ENCODE results near the gene RAD18.

The RAD18 gene

DNA sequence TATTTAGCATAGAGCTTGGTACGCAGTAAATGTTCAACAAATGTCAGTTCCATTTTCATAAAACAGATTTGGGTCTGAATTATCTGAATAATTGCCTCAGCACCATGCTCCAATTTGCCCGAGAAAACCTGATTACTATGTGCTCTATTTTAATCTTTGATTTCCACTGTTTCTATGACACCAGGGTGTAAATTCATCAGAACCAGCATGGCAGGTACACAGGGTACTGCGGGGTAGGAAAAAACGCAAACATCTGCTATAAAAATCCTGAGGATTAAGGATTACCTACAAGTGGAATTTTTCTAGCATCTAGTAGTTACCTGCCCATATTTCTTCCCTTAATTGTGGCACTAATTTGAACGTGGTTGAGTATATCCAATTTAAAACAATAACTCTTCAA, 70.3 kb downstream of the RAD18 start:
- no peak for DNase-seq

- DNase-seq: no peak
Observed at GRCh38 chr3:8891774-8892173, 71.5 kb downstream of the RAD18 start.

DNA sequence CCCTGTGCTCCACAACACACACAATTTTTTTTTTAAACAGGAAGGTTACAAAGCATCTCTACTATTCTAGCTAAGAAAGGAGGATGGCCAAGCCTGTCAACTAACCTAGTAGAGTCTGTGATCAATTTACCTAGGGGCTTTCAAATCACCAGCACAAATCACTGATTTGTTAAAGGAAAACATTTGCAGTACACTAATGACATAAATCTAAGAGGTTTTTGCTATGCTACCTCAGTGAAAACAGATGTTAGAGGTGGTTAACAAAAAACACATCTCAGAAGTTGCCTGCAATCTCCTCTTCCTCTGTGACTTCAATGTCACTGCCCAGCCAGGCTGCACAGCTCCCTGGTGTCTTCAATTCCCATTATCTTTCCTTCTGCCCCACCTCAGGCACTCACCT, 72.0 kb downstream of the RAD18 start:
- DNase-seq: no peak

DNA sequence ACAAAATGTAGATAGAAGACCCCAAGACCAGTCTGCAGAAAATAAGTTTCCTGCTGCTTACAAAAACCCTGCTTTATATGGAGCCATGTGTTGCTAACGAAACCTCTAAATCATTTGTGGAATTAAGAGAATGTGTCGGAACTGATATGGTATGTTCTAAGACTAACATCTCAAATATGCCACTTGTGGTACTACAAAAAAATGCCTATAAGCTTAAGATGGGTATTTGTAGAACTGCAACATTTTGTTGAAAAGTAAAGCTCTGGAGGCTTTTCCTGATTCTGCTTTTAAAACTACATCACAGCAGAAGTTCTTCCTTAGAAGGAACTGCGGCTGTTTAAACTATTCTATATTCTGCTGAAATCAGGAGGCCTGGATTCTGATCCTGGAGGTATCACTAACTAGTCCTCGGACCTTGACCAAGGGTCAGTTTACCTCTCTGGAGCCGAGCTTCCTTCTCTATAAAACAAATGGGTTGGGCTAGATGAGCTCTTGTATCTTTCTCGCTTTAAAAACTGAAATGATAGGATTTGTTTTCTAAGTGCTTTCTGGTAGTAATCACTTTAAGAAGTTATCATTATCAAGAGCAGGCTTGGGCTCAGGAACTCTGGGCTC, 74.9 kb downstream of the RAD18 start:
- DNase-seq: no peak

DNA sequence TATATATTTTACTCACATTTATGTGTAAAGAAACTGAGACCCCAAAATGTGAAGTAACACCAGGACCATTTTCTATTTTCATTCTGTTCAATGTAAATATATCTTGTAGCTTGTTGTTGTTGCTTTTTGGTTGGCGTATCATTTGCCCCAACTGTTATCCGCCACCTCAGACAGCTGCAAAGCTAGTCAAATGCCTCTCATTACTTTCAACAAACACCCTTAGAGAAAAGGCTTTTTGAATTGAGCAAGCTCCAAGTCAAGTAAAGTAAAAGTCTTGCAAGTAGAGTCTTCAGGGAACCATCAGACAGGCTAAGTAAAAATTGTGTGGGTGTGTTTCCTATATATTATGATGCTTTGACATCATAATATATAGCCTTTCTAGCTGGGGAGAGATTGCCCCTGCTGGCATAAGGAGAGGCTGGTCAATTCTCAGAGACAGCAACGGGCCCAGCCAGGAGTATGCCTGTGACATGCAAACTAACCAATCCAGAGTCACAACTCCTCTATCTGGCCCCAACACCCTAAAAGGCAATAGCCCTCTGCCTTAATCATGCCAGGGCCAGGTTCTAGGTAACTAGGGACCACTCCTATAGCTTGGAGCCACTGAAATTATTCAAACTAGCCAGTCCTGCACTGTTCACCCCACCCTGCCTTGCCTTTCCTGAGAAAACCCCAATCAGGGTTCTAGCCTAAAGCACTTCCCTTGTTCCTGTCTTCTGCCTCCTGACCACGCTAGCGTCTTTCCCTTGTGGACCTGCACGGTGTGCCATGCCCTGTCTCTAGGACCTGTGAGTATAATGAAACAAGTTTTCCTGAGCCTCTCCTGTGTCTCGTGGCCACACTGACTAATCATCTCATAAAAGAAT, 75.6 kb downstream of the RAD18 start:
- DNase-seq: no peak

GRCh38 chr3:8886546-8886945, 76.7 kb downstream of the RAD18 start:
- no peak for DNase-seq

- no peak for DNase-seq
Observed at GRCh38 chr3:8885536-8886316, 77.5 kb downstream of the RAD18 start.

GRCh38 chr3:8884630-8885290, 78.5 kb downstream of the RAD18 start:
- no peak for DNase-seq

DNA sequence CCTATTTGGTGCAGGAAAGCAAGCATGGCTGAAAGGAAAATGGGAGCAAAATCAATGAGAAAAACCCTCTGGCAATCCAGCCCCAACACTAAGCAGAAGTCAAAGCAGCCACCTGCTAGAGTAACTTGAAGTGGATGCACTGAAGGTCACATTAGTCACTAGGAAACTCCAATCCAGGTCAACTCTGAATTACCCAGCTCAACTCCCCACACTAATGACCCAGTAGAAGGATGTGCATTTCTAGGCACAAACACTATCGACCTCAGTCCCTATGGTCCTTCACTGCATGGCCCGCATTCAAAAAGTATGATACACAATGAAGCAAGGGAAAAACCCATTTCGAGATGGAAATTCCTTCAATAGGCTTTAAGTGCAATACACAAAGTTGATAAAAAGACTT, 80.6 kb downstream of the RAD18 start:
- no peak for DNase-seq

- no peak for DNase-seq
Observed at GRCh38 chr3:8882171-8882593, 81.1 kb downstream of the RAD18 start.

- no peak for DNase-seq
Observed at GRCh38 chr3:8879347-8879944, 83.8 kb downstream of the RAD18 start.

GRCh38 chr3:8875836-8876235, 87.4 kb downstream of the RAD18 start:
- no peak for DNase-seq

GRCh38 chr3:8873740-8874139, 89.5 kb downstream of the RAD18 start:
- no peak for DNase-seq

DNA sequence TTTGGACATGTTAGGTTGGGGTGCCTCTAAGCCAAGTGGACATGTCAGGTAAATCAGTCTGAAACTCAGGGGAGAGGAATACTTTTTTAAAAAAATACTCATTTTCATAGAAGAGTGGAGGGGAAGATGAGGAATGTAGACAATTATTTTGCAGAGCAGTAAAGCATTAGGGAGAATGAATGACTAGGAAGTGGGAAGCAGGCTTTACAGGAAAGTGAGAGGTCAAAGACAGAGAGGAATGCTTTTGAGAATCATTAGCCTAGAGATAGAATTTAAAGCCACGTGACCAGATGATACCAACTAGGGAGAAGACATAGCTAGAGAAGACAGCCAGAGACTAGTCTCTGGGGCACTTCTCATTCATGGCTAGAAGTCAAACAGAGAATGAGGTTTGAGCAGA, 91.0 kb downstream of the RAD18 start:
- DNase-seq: no peak

GRCh38 chr3:8871306-8871705, 92.0 kb downstream of the RAD18 start:
- DNase-seq: no peak

GRCh38 chr3:8870134-8870533, 93.1 kb downstream of the RAD18 start:
- DNase-seq: no peak

- DNase-seq: no peak
Observed at GRCh38 chr3:8869613-8870012, 93.7 kb downstream of the RAD18 start.

DNA sequence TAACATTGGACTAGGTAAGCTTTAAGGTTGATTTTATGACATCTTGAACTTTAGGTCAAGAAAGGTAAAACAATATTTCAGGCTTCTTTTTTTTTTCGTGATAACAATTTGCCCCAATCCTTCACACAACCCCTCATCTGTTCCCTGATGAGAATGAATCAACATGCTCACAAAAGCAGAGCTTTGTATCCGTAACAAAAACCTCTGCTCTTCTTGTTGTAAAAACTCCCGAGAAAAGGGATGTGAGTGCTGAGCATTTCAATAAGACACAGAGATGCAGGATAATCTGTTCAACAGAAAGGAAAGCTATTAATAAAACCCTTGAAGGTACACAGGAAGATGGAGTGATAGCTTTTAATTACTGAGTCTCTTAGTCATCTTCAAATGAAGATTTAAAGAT, 94.3 kb downstream of the RAD18 start:
- DNase-seq: no peak

GRCh38 chr3:8867646-8868045, 95.6 kb downstream of the RAD18 start:
- DNase-seq: no peak

DNA sequence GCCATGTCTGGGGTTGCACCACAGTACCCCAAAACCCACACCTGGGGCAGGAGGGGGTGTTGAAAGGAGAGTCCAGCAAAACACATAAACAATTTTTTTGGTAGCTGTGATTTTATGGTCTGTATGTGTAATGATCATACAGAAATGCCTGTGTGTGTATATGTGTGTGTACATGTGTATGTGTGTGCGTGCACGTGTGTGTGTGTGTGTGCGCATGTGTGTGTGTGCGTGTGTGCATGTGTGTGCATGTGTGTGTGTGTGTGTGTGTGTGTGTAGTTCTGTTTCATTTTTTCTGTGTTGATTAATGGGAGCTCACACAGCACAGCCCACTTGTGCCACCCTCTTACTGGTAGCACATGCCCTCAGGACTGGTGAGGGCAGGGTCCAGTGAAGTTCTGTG, 97.6 kb downstream of the RAD18 start:
- no peak for DNase-seq

- DNase-seq: no peak
Observed at GRCh38 chr3:8864402-8865350, 98.6 kb downstream of the RAD18 start.

- no peak for DNase-seq
Observed at GRCh38 chr3:8863891-8864290, 99.4 kb downstream of the RAD18 start.

All from retina (tissue), 1 donor.